Endothelial cell of coronary artery (primary cell): ENCODE measurements around the gene CUL2. TPM values are rescaled to one million over a fixed set of nuclear protein-coding genes. Genes with fewer than 3 reads are reported as not detected.

ENCODE experiments used
- total RNA-seq: library from RNA; depleted of rRNA; stranded (reverse); fragments of >200 nt; gene quantifications from 2 replicates; pipeline ENCODE4 v1.2.3, GENCODE V29; 2014

Gene CUL2
- 27.7 and 32.8 TPM in 2 replicates for total RNA-seq

GRCh38 chr10:35090162-35090954 is at the start of gene CUL2:
Gene CUL2, minus strand, starts transcription at chr10:35090341. Its CDS starts 19,024 bp downstream, at chr10:35071317.

GRCh38 chr10:35126530-35127288 is 36.6 kb upstream of the CUL2 start, which contains the start of gene CREM:
Gene CREM, plus strand, starts transcription at chr10:35126846. Its CDS starts 10,990 bp downstream, at chr10:35137836.

Other genes starting within 250 kb of the CUL2 start
- 39.7 and 47.4 TPM in 2 replicates for gene CREM, start 36.5 kb upstream of the CUL2 start, total RNA-seq
- gene CCNY, start 246.2 kb upstream of the CUL2 start, total RNA-seq = 79.9 and 113 TPM in 2 replicates